NB4 (cell line): ENCODE data around the gene STN1.

ENCODE experiments used
- CTCF ChIP-seq: IDR thresholded peaks from one replicate; pipeline ENCODE4 v1.5.1; 2012; ENCODE audit warnings: low read depth, low read length
- MYC ChIP-seq: IDR thresholded peaks from 2 replicates; pipeline ENCODE4 v1.6.1; 2011; ENCODE audit warnings: low read depth, low read length
- POLR2A ChIP-seq: IDR thresholded peaks from 2 replicates; pipeline ENCODE4 v1.6.1; 2011; ENCODE audit warnings: mild to moderate bottlenecking; ENCODE audit not compliant: insufficient read length; ENCODE audit errors: extremely low read depth
- TF ChIP-seq, protein P1 (sequence below): IDR thresholded peaks from 2 replicates; pipeline ENCODE4 v1.6.1; 2011; ENCODE audit warnings: low read depth, low read length

DNA sequence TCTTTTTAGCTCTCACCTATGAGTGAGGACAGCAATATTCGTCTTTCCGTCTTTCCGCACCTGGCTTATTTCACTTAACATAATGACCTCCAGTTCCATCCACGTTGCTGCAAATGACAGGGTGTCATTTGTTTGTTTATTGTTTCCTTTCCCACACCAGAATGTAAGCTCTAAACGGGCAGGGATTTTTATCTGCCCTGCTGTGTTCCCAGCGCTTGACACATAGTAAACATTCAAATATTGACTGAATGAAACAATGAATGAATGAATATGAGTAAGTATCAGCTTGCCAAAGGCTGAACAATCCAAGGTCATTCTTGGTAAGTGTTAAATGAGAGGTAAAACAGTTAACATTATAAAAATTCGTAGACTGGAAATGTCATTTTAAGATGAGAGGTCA is 75.4 kb downstream of the STN1 start:
- TF ChIP-seq CTCF: no peak
- no peak for TF ChIP-seq POLR2A
- TF ChIP-seq MYC: no peak
- TF ChIP-seq, protein P1, sequence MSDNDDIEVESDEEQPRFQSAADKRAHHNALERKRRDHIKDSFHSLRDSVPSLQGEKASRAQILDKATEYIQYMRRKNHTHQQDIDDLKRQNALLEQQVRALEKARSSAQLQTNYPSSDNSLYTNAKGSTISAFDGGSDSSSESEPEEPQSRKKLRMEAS: no peak
